HG03060 (cell line): Measurements from ENCODE around the gene KIF26B.

Experiments used
- ATAC-seq: cut with Tn5 transposase; IDR thresholded peaks from one replicate; pipeline ENCODE4 v1.9.1; 2021; ENCODE audit warnings: low read depth, moderate number of reproducible peaks; ENCODE audit not compliant: unreplicated experiment

The KIF26B gene

GRCh38 chr1:245605480-245606156, 450.8 kb downstream of the KIF26B start:
- no peak for ATAC-seq

DNA sequence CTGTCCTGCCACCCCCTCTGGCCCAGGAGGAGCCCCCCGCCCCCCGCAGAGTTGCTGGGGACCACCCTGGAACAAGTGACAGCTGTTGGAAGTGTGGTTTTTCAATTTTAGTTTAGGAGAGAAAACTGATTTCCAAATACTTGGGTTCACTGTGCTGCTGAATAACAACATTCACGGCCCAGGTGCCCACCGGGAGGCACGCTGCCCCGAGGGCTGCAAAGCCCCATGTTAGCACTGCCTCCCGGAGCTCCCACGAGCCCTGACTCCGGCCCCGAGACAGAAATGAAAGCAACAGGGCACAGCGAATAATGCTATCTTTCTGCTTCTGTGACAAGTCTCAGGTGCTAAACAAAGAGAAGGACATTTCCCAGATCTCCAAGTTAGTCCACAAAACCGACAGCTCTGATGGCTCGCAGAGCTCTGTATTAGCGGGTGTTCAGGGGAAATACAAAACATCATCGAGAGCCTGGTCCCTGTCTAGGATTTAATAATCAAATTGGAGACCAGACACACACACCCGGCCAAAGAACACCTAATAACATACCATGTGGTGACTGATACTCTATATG, 451.5 kb downstream of the KIF26B start:
- ATAC-seq, result no peak

GRCh38 chr1:245608271-245608670, 453.5 kb downstream of the KIF26B start:
- ATAC-seq, result no peak

DNA sequence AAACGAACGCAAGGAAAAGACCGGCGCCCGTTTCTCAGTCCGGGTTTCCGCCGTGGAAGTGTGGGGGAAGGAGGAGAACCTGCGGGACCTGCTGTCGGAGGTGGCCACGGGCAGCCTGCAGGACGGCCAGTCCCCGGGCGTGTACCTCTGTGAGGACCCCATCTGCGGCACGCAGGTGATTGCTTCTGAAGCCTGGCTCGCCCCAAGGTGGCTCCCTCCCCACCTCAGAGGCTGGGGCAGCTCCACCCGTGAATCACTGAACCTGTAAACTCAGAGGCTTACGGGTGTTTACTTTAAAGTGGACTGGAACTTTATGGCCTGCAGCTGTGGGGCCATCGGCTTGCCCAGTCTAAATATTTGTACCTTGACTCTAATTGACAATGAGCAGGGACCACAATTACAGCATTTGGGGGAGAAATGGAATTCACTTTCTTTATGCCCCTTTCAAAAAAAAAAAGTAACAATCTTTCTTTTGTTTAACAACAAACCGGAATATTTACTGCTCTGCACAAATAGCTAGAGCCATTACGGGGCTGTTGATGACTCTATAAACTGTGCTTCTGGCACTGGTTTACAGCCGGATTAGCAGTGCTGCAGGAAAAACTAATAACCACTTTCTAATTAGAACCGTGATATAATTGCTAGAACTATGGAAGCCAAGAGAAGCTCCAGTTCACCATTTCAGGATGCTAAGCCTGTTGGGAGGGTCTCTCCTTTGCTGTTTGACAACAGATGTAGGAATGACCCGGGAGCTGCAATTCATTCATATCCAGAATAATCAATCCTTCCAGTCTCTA, 454.8 kb downstream of the KIF26B start:
- no peak for ATAC-seq

- no peak for ATAC-seq
Observed at GRCh38 chr1:245611251-245611650, 456.5 kb downstream of the KIF26B start.

DNA sequence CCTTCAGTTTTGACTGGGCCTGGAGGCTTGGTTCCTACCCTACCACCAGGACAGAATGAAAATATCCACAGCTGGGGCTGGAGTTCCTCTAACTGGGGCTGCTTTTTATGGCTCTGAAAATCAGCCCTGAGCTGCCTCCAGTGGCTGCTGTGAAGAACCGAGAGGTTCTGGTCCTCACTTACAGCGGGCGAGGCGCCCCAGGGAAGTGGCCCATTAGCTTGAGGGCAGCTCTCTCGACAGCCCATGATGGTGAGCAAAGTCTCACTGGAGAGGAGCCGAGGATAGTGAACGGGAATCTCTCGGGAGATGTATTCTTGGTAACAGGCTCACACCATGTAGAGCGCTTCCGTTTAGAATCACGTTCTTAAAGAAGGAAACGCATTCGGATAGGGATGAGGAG, 459.7 kb downstream of the KIF26B start:
- ATAC-seq, result no peak

DNA sequence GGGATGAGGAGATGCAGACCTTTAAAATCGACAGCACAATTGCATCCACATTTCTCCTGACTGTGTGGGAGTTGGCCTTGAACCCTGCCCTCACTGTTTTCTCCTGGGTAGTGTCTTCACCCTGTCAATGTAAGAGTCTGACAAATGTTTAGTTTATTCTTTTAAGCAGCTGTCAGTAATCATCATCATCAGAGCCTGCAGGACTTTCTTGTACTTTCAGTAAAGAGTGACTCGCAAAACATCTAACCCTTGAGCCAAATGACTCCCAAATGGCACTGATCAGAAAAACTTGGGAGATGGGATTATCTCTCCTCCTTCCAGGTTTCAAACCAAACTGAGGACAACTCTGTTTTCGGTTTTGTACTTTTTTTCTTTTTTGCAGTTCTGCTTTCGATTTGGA, 460.2 kb downstream of the KIF26B start:
- ATAC-seq, result no peak

DNA sequence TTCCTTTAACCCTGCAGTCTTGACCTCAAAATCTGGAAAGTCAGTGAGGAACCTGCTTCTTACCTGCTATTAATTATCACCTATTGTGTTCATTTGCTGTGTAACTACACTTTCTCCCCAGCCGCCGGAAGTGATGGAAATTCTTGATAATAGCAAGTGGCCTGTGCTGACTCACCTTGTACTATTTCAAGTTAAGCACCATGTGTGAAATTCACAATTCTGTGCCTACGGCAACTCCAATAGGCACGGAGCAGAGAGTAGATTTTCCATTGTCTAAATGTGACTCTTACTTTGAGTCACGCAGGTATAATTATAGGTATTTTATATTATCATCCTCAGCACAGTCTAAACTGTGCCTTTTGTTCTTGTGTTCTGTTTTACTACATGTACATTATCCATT, 466.8 kb downstream of the KIF26B start:
- no peak for ATAC-seq

GRCh38 chr1:245622332-245623014, 467.7 kb downstream of the KIF26B start:
- ATAC-seq, result no peak

GRCh38 chr1:245641384-245641783, 486.6 kb downstream of the KIF26B start:
- ATAC-seq, result no peak

DNA sequence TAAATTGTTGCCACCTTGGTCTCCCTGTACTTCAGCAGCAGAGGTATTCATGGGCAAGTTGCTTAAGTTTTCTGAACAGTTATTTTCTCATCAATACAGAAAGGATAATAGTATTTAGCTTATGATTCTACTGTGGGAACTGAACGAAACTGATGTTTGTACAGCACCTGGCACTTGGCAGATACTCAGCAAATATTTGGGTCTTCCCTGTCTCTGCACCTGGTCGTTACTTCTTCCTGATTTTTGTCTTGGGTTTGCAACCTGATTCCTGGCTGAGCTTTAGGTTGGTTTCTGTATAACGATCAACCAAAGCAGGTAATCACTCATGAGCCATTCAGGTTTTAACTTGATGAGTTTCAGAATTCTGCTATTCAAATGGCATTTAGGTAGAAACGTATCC, 490.6 kb downstream of the KIF26B start:
- ATAC-seq, result no peak

- ATAC-seq, result no peak
Observed at GRCh38 chr1:245645894-245646293, 491.1 kb downstream of the KIF26B start.

DNA sequence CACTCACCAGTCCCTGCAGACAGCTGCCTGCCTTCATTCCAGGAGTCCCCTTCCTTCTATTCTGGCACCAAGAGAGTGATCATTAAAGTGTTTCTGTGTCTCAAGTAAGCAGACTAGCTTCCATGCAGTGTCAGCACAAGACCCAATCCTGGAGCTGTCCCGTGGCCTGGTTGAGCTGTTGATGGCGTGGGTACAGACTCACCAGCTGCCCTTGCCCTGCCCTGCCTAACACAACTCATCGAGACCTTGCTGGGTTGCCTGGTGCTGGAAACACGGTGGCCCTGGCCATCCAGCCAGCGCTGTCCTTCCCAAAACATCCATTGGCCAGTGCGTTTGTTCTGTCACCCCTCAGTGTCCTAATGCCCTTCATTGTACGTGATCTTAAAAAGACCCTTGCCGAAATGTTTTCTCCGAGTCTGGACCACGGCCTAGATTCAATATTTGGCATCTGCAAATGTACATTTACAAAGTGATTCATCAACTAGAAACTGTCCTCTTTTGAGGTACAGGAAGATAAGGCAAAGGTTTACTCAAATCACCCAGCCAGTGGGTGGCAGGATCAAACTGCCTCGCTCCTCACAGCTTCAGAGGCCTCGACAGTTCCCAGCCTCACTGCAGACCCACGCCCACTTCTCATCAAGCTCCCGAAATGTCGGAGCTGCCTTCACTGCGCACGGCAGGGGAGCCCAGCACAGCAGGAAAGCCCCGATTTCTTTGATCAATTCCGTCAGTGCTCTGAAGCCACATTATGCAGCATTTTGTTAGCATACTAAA, 494.2 kb downstream of the KIF26B start:
- no peak for ATAC-seq

GRCh38 chr1:245649666-245650065, 494.9 kb downstream of the KIF26B start:
- ATAC-seq, result no peak

GRCh38 chr1:245650441-245650960, 495.7 kb downstream of the KIF26B start:
- ATAC-seq, result no peak

DNA sequence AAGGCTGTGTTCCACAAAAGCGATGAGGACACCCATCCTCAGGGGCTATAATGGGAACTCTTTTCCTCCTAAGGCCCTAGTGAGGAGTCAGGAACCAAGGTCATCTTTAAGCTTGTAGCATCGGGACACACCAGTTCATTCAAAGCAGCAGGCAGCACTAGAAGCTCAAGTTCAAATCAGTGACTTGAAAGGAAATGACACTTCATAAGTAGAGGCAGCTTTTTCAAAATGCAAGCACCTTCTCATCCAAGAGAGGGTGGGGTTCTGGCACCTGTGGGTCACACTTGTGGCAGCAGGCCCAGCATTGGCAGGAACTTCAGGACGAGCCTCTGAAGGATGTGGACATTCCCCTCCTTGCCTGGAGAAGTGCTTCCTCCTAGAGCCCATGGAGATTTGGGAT, 496.3 kb downstream of the KIF26B start:
- no peak for ATAC-seq

GRCh38 chr1:245652116-245652515, 497.3 kb downstream of the KIF26B start:
- no peak for ATAC-seq

DNA sequence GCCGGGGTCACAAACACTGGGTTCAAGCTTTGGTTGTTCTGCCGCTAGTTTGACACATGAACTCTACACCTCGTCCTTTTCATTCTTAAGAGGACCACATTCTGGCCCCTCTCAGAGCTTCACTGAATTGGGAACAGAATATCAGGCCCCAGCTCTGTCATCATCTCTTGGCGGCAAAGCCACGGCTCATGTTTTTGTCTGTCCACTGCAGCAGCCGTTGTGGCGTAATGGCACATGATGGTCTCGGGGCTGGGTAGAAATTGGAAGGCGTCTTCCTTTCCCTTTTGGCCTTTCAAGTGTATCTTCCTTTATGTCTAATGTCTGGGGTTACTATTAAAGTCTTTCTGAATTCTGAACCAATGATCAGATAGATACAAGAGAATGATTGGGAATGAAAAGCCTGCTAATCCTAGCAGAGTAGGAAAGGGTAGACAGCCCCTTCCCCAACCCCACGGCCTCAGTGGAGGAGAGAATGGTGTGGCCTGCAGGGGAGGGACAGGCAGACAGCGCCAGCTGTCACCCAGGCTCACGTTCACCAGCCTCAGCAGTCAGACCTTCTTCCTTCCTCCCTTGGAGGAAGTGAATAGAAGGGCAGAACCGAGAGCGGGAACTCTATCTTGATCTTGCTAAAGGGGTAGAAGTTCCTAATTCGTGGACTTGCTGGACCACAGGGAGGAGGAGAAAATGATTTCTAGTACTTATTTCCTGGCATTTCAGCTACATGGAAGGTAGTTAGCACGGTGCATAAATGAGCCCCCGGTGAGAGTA, 498.1 kb downstream of the KIF26B start:
- ATAC-seq, result no peak

DNA sequence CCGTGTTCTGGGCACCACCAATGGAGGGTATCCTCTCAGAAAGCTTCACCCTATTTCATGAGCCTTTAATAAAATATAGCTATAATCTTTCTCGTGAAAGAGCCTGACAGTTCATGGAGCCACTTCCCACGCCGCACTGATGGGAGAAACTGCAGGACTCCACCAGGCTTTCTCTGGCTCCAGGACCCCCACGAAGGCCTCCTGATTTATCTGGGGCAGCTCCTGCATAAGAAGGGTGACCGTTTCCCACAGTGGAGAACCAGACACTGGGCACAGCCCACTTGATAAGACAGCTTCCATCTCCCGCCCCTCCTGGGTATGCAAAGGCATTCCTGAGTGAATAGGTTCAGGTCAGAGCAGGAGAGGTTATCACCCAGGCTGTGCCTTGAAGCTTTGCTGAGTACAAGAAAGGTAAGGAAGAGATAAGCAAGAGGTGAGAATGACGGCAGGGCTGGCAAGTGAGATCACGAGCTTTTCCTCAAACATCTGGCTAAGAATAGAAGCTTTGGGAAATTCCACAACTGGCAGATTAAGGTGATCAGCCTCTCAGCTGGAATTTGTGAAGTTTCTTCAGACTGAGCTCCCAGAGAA, 499.8 kb downstream of the KIF26B start:
- ATAC-seq, result no peak
